HL-60 (cell line): ENCODE measurements around the gene CLPTM1L.

Experiments used
- DNase-seq, 2 experiments: peaks; one replicate each; pipeline ENCODE4 v3.0.0-alpha.2; 2010 to 2020; ENCODE audit warnings: low read depth in 1 of 2, low spot score in 1 of 2
- H3K27ac ChIP-seq: fragments of 250-450 bp; sonication (Bioruptor Pico); replicated peaks from 2 replicates; pipeline ENCODE4 v1.5.1; 2020; ENCODE audit warnings: mild to moderate bottlenecking, moderate library complexity
- H3K27me3 ChIP-seq: fragments of 250-450 bp; sonication (Bioruptor Pico); 2 replicates; pipeline ENCODE4 v1.5.1; 2021; ENCODE audit warnings: mild to moderate bottlenecking, moderate library complexity; ENCODE audit not compliant: insufficient read depth, poor library complexity, severe bottlenecking
- H3K4me3 ChIP-seq: replicated peaks from 2 replicates; pipeline ENCODE4 v1.5.1; 2011; ENCODE audit warnings: mild to moderate bottlenecking, control low read depth, low read length; ENCODE audit not compliant: insufficient read depth
- CTCF ChIP-seq: IDR thresholded peaks from one replicate; pipeline ENCODE4 v1.5.1; 2011; ENCODE audit warnings: low read length, control low read depth, inconsistent platforms; ENCODE audit not compliant: insufficient read depth
- GABPA ChIP-seq: IDR thresholded peaks from 2 replicates; pipeline ENCODE4 v1.6.1; 2012; ENCODE audit warnings: low read depth
- POLR2AphosphoS5 ChIP-seq: IDR thresholded peaks from 2 replicates; pipeline ENCODE4 v1.6.1; 2012; ENCODE audit warnings: low read depth
- REST ChIP-seq: IDR thresholded peaks from 2 replicates; pipeline ENCODE4 v1.6.1; 2012; ENCODE audit warnings: low read depth; ENCODE audit not compliant: insufficient replicate concordance
- SPI1 ChIP-seq: IDR thresholded peaks from 2 replicates; pipeline ENCODE4 v1.6.1; 2012; ENCODE audit warnings: low read depth, mild to moderate bottlenecking, borderline replicate concordance

Gene CLPTM1L

GRCh38 chr5:1279443-1280151, 65.3 kb downstream of the CLPTM1L start:
- Histone ChIP-seq H3K27me3 (no peaks in the 10 kb centered on the region), H3K27ac (no peak overlapping the region), H3K4me3 (no peak overlapping the region)
- no peak for TF ChIP-seq SPI1
- TF ChIP-seq CTCF = no peak
- TF ChIP-seq REST = no peak
- no peak for TF ChIP-seq GABPA
- TF ChIP-seq POLR2AphosphoS5 = no peak
- no peak for DNase-seq

GRCh38 chr5:1278656-1279442, 66.0 kb downstream of the CLPTM1L start:
- DNase-seq = no peak
- H3K27me3 ChIP-seq = no peaks in the 10 kb centered on the region
- no peak overlapping the region for H3K4me3 ChIP-seq
- no peak overlapping the region for H3K27ac ChIP-seq
- TF ChIP-seq POLR2AphosphoS5 (no peak), SPI1 (no peak), GABPA (no peak), REST (no peak), CTCF (no peak)

- Histone ChIP-seq H3K27me3 (no peaks in the 10 kb centered on the region), H3K4me3 (no peak overlapping the region), H3K27ac (no peak overlapping the region)
- TF ChIP-seq REST (no peak), POLR2AphosphoS5 (no peak), GABPA (no peak), CTCF (no peak), SPI1 (no peak)
- no peak for DNase-seq
Measured at GRCh38 chr5:1278216-1278615, 66.7 kb downstream of the CLPTM1L start.
